CD4-positive, alpha-beta T cell treated with Interleukin-15 for 1 hour (primary cell): ENCODE data around the gene TSPOAP1.
"Not testable (repeated sequence)": the region's sequence is repeated elsewhere in the genome, so short reads cannot be mapped to it uniquely, and the experiment has no call there.

Source experiments
- DNase-seq: peaks from one replicate; pipeline ENCODE4 v3.0.0-alpha.2; 2020

Gene TSPOAP1

DNA sequence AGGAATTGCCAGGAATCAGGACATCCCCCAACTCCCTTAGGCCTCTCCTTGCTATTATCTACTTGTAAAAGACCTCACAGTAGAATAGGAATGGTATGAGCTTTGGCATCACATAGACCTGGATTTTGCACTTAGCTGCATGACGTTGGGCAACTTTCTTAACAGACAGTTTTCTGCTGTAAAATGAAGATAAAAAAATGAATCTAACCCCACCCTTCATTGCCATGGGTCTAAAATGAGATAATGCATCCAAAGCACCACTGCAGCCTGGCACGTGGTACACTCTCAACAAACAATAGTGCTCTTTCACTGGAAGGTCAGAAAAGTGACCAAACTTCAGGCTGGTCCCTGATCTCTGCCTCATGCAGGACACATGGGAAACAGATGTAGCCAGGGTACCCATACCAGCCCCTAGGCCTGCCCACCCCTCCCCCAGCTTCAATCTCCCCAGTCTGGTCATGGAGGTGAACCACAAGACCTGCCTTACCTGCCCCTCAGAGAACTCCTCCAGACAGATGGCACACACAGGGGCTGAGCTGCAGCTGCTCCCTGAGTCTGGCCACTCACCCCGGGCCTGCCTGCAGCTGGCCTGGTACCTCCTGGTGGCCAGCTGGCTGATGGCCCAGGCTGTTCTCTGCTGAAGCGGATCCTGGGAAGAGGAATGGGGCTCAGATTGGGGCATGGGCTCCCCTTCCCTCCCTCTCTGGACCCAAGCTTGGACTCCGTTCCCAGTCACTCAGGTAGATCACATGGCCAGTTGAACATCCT, 31.9 kb upstream of the TSPOAP1 start:
- no peak for DNase-seq

DNA sequence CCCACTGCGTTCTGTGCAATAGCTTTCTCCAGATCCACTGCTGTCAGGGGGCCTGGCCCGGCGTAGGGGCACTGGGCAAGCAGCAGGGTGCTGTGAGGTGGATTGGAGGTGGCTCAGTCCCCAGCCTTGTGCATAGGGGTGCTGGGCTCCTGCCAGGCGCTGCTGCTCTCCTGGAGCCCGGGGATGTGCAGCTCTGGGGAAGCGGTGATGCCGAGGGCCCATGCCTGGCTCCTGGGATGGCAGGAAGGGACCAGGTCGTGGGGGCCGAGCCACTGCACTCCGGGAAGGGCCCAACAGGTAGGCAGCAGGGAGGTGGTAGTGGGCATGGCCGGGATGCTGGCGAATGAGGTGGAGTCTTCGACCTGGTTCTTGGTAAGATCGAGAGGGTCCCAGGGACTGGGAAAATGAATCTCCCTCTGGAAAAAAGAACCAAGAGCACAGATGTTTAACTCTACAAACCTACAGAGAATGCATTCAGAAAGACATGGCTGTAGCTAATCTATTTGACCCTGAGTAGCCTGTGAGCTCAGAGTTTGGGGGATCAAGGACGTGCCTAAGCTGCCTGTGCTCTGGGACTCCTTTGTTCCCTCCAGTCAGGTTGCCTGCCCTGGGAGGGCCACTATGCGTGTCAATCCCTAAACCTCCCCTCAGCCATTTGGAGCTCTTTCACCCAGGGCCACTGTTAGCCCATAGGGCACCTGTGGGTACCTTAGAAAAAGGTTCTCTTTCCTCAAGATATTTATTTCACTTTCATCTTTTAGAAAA, 30.0 kb upstream of the TSPOAP1 start:
- DNase-seq: no peak

DNA sequence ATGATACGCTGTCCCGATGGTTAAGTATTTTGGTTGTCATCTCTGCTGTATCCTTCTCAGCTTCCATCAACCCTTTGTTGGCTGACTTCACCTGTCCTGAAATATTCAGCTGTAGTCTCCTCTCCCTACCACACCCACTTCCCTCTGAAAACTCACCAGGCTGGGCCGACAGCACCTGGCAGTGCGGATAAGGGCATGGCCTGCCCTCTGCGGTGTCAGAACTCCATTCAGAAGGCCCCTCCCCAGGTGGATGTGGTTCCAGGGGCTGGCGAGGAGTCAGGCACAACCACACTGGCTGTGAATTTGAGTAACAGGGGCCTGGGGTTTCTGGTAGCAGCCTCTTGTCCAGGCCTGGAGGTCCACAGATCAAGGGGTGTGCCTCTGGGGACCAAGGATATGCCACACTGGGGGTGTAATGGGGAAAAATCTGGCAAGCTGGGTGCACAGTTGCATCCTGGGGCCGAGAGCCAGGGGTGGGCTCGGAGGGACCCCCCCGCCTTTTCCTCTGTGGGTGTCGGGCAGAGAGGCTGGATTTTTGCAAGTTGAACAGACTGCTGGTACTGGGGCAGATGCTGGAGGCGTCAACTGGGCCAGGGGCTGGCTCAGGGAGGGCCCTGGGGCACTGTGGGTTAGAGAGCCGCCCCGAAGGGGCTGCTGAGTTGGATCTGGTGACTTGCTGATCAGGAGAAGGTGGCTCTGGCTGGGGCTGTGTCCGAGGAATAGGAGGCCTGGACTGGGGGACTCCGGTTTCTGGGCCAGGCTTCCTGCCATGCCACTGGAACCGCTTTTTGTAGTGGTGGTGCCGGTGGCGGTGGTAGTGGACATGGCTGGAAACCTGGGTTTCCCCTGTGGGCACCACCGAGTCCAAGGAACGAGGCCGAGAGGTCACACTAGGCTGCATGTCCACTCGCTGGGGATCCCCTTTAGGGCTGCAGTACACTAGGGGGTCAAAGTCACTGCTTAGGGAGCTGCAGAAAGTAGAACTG, 29.0 kb upstream of the TSPOAP1 start:
- no peak for DNase-seq

DNA sequence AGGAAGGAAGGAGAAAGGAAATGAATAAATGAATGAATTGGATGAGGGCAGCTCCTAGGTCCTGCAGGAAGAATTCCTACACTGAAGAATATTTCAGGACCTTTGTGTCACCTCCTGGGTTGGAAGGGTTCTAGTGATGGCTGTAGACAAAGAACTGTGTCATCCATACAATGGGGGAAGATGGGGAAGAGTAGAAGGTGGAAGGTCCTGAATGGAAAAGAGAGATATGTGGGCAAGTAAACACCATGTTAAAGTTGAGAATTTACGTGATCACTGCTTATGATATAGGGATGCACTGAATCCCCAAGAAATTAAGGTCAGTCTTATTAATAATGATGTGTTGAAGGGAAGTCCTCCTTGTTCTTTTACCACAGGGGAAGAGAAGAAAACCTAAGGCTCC, 27.6 kb upstream of the TSPOAP1 start:
- DNase-seq: no peak

DNA sequence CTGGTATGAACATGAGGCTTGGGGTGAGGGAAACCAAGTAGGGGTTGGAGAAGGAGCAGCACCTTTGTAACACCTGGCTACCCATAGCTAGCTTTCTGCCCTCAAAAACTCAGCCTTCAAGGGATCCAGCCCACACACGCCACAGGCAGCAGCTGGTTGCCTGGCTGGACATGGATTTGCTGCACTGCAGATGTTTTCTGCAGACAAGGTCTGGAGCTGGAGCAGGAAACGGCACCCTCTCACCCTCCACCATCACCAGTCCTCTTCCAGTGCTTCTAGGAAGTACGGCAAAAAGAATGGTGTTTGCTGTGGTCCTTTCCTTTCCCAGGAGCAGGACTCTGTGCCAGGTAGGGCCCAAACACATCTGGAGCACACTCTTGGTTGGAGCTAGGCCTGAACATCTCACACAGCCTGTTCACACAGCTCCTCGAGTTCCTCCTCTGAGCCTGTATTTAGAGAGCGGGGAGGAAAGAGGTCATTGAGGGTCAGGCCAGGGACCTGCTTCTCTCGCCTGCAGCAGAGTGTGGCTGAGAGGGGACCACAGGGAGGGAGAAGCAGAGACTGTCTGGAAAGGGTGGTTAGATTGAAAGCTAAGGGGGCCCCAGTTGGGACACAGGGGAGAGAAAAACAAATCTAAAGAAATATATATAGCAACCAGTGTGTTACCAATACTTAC, 26.1 kb upstream of the TSPOAP1 start:
- DNase-seq: no peak

DNA sequence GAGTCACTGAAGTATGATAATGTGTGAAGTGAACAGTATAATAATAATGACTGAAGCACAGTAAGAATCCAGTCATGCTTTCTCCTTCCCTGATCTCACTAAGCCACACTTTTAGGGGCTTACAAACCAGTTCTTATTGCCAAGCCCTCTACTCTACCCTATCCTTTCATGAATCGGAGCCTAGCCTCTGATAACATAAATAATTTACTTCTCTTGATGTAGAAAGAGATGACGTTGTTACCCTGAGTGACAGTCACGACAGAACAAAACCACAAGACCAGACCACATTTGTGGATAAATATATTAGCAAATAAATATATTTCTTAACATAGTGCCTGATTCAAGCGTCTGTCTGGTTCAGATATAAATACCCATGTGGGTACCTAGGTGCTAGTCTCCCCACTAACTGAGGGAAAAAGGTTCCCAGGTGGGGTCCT, 24.8 kb upstream of the TSPOAP1 start:
- DNase-seq: no peak

DNA sequence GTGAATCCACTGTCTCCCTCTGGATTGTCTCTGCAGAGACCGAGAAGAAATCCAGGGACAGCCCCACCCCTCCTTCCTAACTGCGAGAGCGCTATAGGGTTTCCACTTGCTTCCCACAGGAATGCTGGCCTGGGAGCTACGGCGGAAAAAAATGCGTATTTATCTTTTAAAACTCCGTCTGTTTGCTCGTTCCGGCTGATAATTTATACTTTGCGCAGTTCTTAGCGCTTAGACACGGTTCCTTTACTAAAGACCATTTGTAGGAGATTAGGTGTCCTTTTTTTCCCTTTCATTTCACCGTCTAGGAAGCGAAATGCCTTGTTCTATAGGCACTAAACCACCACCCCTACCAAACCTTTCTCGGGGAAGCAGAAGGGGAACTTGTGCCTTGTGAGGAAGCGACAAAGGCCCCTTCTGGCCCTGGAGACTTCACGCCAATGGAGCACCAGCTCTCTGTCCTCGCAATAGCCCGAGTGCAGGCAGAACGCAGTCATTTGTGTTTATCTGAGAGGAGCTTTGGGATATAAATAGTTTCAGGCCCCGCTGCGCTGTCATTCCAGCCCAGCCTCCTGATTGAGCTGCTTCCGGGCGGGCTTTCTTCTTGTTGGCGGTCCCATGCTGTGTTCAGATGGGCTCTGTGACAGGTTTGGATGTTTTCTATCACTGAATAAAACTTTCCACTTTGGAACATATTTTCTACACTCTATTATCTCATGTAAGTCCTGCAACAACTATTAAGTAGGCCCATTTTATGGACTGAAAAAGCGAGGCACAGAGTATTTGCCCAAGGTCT, 24.2 kb upstream of the TSPOAP1 start:
- DNase-seq: no peak

DNA sequence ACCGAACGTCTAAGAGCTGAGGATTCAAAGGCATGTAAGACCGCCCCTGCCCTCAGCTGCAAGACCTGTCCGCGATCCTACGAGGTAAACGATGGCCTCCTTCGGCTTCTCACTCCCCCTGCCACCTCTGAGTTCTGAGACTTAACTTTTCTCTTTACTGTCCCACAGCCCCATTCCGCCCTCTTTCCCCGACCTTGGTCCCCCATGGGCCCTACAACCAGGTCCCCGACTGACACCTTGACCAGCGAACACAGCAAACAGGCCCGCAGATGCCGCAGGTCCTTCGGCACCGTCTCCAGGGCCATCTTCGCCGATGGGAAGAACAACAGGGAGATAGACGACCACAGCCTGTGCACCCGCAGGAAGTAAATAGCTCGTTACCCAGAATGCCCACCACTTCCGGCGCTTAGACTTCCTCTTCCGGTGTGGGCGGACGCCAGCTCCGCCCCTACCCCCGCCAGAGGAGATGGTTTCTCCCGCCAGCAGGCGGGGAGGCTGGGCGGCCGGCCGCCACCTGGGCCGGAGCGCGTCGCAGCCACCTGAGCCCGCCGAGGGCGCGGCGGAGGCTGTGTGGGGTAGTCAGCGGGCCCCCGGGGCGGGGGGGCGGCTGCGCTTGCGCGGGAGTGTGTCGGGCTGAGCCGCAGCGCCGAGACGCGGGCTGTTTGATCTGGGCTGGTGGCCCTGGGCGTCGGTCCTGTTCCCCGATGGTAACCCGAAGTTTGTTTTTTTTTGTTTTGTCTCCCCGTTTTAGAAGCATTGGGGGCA, 23.4 kb upstream of the TSPOAP1 start, which contains the start of gene SUPT4H1:
SUPT4H1 (minus strand) TSS at position 371 of the 765 bp plus-strand sequence; CDS start at position 305, 66 bp downstream.
- peak; percentile 95 for DNase-seq

DNA sequence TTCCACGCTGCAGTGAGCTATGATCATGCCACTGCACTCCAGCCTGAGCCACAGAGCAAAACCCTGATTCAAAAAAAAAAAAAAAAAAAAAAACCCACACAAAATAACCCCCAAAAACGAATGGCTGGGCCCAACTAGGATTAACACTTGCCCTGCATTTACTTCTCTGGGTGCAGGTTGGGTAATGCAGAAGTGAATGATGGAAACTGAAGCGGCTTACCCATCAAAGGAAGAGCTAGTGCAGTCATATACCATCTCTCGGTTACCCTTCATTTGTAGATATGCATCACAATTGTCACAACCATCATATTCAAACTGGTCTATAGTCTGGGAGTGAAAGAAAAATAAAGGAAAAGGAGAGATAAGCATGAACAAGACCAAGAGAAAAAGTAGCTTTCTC, 22.6 kb upstream of the TSPOAP1 start:
- no peak for DNase-seq

DNA sequence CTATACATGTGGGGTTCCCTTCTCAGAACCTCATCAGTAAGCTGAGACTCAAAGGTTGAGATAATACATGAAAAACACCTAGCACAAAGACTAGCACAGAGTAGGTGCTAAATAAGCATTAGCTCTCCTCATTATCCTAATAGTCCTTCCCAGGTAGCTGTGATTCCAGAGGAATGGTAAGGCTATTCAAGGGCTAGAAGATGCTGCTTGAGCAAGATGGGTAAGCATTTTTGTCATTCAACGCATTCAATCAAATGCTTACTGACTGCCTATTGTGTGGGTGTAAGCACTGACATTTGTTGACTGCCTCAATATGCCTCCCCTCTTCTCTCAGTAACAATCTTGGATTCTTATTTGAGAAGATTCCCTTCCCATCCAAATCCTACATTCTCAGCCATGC, 19.4 kb upstream of the TSPOAP1 start:
- no peak for DNase-seq

DNA sequence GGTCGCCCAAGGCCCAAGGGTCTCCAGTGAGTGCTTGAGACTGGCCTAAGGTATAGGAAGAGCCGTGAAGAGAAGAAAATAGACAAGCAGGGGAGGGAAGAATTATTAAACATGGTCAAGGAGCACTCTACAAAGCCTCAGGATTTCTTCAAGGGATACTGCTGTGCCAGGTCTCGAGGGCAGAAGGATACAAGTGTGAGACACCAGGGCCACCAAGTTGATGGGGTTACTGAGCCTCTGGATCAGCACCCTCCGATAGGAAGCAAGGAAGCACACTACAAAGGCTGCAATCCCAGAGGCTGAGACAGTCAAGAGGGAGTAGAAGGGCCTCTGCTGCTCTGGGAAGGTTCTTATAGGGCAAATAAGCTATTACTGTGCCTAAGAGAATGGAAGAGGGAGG, 16.9 kb upstream of the TSPOAP1 start:
- DNase-seq: no peak

DNA sequence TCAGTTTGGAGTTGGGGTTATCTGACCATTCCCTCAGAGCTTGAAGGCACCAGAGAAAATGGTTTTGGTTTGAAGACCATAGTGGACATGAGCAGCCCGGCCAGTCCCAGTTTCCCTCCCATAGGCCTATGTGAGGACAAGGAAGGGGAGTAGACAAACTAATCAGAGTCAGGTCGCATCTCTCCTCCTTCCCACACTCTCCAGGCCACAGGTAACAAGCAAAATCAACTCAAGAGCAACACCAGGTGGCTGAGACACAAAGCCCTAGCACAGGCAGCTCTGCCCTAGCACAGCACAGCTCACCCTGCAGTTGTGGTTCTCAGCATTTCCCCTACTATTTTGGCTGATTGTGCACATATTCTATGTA, 16.2 kb upstream of the TSPOAP1 start:
- peak; percentile 82 for DNase-seq

DNA sequence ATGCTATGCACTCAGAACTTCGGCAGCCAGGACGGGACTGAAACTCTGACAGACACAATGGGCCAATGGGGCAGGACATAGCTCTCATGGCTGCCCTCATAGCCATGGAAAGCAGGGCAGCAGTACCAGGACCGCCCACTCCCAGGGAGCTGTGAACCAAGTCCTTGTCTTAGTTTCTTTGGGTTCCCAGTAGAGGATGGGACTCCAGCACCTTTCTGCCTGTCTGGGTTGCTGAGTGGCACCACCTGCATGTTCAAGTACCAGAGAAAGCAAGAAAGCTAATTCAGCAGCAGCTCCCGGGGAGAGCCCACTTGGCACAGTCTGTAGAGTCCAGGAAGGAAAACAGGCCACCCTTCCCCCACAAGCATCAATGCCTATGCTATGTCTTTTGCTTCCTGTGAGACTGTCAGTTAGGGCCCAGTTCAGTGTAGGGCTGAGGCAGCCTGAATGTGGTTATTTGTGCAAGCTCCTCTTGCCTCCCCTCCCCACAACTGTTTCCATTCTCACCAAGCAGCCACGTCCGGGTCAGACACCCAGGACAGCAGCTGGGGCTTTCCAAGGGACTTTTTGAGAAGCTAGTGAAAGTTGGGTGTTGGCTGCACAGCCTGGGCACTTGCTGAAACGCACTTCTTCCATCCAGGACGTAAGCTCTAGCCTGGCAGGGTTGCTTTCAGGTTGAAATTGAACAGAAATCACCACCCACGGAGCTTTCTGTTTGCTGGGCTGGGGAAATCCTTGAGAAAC, 15.6 kb upstream of the TSPOAP1 start:
- peak; percentile 95 for DNase-seq

DNA sequence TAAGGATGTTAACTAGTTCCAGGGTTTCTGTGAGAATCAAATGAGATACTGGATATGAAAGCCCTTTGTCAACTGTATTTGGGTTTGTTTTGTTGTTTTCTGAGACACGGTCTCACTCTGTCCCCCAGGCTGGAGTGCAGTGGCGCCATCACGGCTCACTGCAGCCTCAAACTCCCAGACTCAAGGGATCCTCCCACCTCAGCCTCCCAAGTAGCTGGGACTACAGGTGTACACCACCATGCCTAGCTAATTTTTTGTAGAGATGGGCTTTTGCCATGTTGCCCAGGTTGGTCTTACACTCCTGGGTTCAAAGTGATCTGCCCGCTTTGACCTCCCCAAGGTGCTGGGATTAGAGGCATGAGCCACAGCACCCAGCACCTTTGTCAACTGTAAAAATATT, 14.5 kb upstream of the TSPOAP1 start:
- no peak for DNase-seq

DNA sequence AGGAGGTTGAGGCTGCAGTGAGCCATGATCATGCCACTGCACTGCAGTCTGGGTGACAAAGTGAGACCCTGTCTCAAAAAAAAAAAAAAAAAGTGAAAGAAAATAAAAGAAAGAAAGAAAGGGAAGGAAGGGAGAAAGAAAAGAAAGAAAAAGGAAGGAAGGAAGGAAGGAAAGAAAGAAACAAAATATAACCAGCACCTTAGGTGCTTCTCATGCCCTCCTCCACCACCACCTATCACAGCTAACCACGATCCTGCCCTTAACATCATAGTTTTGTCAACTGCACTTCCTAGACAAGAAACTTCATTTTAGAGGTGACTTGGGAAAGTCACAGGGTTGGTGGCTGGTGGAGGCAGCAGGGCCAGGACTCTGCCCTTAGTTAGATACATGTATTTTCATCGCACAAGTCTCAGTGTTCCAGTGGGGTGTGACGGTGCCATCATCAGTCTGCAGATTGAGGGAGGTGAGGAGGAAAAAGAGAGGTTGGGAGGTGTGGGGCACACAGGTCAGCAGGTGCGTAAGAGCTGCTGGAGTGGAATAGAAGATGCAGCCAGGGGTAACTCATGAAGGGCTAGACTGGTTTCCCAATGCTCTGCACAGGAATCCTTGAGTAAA, 13.4 kb upstream of the TSPOAP1 start:
- DNase-seq: no peak

DNA sequence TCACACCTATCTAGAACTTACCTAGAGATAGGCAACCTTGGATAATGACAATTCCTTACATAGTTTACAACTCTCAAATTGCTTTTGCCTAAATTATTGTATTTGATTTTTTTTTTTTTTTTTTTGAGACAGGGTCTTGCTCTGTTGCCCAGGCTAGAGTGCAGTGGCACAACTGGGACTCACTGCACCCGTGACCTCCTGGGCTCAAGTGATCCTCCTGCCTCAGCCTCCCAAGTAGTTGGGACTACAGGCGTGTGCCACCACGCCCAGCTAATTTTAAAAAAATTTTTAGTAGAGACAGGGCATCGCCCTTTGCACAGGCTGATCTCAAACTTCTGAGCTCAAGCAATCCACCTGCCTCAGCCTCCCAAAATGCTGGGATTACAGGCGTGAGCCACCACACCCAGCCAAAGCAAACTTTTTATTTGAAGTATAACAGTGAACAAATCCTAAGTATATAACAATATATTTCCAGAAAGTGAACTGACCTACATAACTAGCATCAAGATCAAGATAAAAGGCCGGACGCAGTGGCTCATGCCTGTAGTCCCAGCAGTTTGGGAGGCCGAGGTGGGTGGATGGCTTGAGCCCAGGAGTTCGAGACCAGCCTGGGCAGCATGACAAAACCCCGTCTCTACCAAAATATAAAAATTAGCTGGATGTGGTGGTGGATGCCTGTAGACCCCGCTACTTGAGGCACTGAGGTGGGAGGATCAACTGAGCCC, 12.7 kb upstream of the TSPOAP1 start:
- not testable (repeated sequence) for DNase-seq

DNA sequence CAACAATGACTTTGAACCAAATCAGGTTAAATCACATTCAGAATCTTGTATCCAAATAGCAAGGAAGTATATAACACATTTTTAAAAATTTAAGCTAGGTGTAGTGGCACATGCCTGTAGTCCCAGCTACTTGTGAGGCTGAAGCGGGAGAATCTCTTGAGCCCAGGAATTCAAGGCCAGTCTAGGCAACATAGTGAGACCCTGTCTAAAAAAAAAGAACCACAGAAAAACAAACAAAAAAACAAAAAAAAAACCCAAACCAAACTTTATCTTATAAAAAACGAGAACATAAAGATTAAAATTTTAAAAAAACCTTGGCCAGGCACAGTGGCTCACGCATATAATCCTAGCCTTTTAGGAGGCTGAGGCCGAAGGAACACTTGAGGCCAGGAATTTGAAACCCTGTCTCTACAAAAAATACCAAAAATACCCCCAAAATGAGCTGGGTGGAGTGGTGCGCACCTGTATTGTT, 11.8 kb upstream of the TSPOAP1 start:
- DNase-seq: no peak

DNA sequence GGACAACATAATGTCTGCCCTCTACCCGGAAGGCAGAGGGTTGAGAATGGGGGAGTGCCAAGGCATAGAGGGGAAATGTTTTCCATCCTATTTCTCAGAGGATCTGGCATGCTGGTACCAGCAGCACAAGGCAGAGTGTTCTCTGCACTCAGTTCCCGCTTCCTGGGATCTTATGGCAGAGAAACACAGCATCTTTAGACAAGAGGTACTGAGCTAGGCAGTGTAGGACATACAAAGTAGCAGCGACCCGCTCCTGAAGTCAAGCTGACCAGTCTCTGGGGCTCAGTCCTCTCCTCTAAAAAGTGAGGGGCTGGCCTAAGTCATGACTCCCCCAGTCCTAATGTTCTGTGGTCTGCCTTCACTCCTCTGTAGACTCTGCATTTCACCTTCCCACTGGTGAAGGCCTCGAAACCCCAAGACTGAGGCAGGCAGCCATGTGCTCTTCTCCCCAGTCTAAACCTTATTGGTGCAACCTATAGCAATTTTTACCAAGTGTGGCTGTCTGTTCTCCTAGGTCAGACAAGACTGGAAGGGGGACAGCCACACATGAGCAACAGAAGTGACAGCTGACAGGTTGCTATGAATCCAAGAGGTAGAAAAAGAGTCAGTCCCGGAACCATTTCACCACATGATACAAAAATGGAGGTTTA, 11.3 kb upstream of the TSPOAP1 start:
- DNase-seq: no peak
